Panc1 (cell line): ENCODE measurements around the gene TRAF3IP1. TPM values are rescaled to one million over a fixed set of nuclear protein-coding genes. Genes with fewer than 3 reads are reported as not detected.

Experiments
- ATAC-seq: fragments of 200-7000 bp; cut with Tn5 transposase; 2 replicates; pipeline ENCODE4 v1.9.1; 2020; ENCODE audit warnings: mild to moderate bottlenecking, moderate library complexity
- BruUV-seq: library from RNA; stranded (reverse); fragments of 400-500 nt; replicated peaks from 2 replicates; lab custom pipeline; 2021; lab: Mats Ljungman, UMichigan
- CTCF ChIA-PET: fragments of 300-600 bp; sonication (Branson Sonifier 250); formaldehyde crosslinking; loops from one replicate; lab custom pipeline; 2022; ENCODE audit warnings: antibody characterized with exemption; lab: Charles Lee
- POLR2A ChIA-PET: fragments of 300-600 bp; sonication (Branson Sonifier 250); formaldehyde crosslinking; loops from one replicate; lab custom pipeline; 2022; ENCODE audit warnings: antibody characterized with exemption; lab: Charles Lee
- DNase-seq: peaks from one replicate; pipeline ENCODE4 v3.0.0-alpha.2; 2010; ENCODE audit warnings: low read depth, low spot score
- H3K27ac ChIP-seq: 2 replicates; pipeline ENCODE4 v1.5.1; 2011; ENCODE audit warnings: mild to moderate bottlenecking, low read length, inconsistent platforms
- H3K27me3 ChIP-seq: fragments of 200-500 bp; sonication (Bioruptor generic); 2 replicates; pipeline ENCODE4 v1.6.0; 2014; ENCODE audit warnings: low read length, inconsistent platforms; ENCODE audit not compliant: control insufficient read depth, insufficient read depth
- H3K36me3 ChIP-seq: fragments of 200-500 bp; sonication (Bioruptor generic); 2 replicates; pipeline ENCODE4 v1.5.1; 2014; ENCODE audit warnings: inconsistent platforms, mild to moderate bottlenecking, low read length, moderate library complexity; ENCODE audit not compliant: control insufficient read depth, insufficient read depth
- H3K4me1 ChIP-seq: 2 replicates; pipeline ENCODE4 v1.5.1; 2011; ENCODE audit warnings: inconsistent platforms, mild to moderate bottlenecking, low read length, moderate library complexity; ENCODE audit not compliant: control insufficient read depth, insufficient read depth
- H3K4me3 ChIP-seq, 2 experiments: 2 replicates each; pipeline ENCODE4 v1.5.1; 2011 to 2012; ENCODE audit warnings: low read depth in 2 of 2, low read length in 2 of 2, mild to moderate bottlenecking in 2 of 2, inconsistent platforms in 1 of 2, moderate library complexity in 1 of 2
- H3K9me3 ChIP-seq: fragments of 200-500 bp; sonication (Bioruptor generic); 2 replicates; pipeline ENCODE4 v1.5.1; 2014; ENCODE audit warnings: low read depth, mild to moderate bottlenecking, inconsistent platforms, low read length, moderate library complexity; ENCODE audit not compliant: control insufficient read depth, insufficient read depth
- CTCF ChIP-seq: fragments of 450-650 bp; IDR thresholded peaks from 2 replicates; pipeline ENCODE4 v1.5.1; 2017; ENCODE audit warnings: mild to moderate bottlenecking
- POLR2AphosphoS5 ChIP-seq: IDR thresholded peaks from 2 replicates; pipeline ENCODE4 v1.6.1; 2012; ENCODE audit warnings: mild to moderate bottlenecking, low read depth, low read length, moderate library complexity
- REST ChIP-seq, 2 experiments: IDR thresholded peaks; 2 replicates each; pipeline ENCODE4 v1.6.1; 2011 to 2012; ENCODE audit warnings: low read depth in 2 of 2, control low read depth in 1 of 2, low read length in 1 of 2, mild to moderate bottlenecking in 1 of 2, moderate library complexity in 1 of 2; ENCODE audit not compliant: insufficient read depth in 1 of 2
- SIN3A ChIP-seq: IDR thresholded peaks from 2 replicates; pipeline ENCODE4 v1.6.1; 2012; ENCODE audit warnings: low read depth, mild to moderate bottlenecking, low read length, moderate library complexity, borderline replicate concordance; ENCODE audit not compliant: insufficient read depth
- TCF7L2 ChIP-seq: IDR thresholded peaks from 2 replicates; pipeline ENCODE4 v1.6.1; 2011; ENCODE audit warnings: mild to moderate bottlenecking, low read depth, low read length, inconsistent platforms
- in situ Hi-C: cut with HindIII; loops from 2 replicates; pipeline ENCODE4 v1.10.0; 2016; ENCODE audit warnings: low sequenced_read_pairs, low pct_unique_long_range_greater_than_20kb
- intact Hi-C: fragments of 100-400 bp; cut with micrococcal nuclease; formaldehyde crosslinking; loops from one replicate; pipeline ENCODE4 v1.10.0; 2022; ENCODE audit not compliant: unreplicated experiment
- total RNA-seq: library from RNA; stranded (reverse); gene quantifications from one replicate; pipeline ENCODE4 v1.2.1, GENCODE V29; 2021; ENCODE audit not compliant: unreplicated experiment

TRAF3IP1 gene
- total RNA-seq, 1 experiment from 2014 or later = 23.4 TPM

GRCh38 chr2:238302087-238302486 lies 18.2 kb upstream of the TRAF3IP1 start:
- H3K27ac ChIP-seq = no peak overlapping the region
- intact Hi-C loops (no loop called here), in situ Hi-C loops (no loop called here)
- no peaks in the 10 kb centered on the region for H3K27me3 ChIP-seq
- POLR2A ChIA-PET = no interaction called here
- BruUV-seq = no TSS peak
- TF ChIP-seq CTCF (no peak), TCF7L2 (no peak), POLR2AphosphoS5 (no peak), SIN3A (no peak), REST (IDR thresholded peaks at IDR 0.05; ENCODE audit: insufficient read depth in 1 of 2, low read depth in 2 of 2, low read length in 1 of 2) (no peak)
- H3K36me3 ChIP-seq = no peaks in the 10 kb centered on the region
- H3K4me1 ChIP-seq = no peaks in the 10 kb centered on the region
- CTCF ChIA-PET = no interaction called here
- no peak for ATAC-seq
- H3K9me3 ChIP-seq = no peaks in the 10 kb centered on the region
- DNase-seq = no peak
- H3K4me3 ChIP-seq = no peak overlapping the region

GRCh38 chr2:238302751-238303150 lies 17.6 kb upstream of the TRAF3IP1 start:
- no peak for TF ChIP-seq POLR2AphosphoS5
- TF ChIP-seq SIN3A = no peak
- no peak for TF ChIP-seq REST (IDR thresholded peaks at IDR 0.05; ENCODE audit: insufficient read depth in 1 of 2, low read depth in 2 of 2, low read length in 1 of 2)
- TF ChIP-seq TCF7L2 = no peak
- TF ChIP-seq CTCF = no peak

More at GRCh38 chr2:238302751-238303150, 17.6 kb upstream of the TRAF3IP1 start:
- in situ Hi-C loops = no loop called here
- POLR2A ChIA-PET = no interaction called here
- CTCF ChIA-PET = no interaction called here
- no peak overlapping the region for H3K4me3 ChIP-seq
- intact Hi-C loops = no loop called here
- H3K4me1 ChIP-seq = no peaks in the 10 kb centered on the region
- DNase-seq (no peak), ATAC-seq (no peak)
- no TSS peak for BruUV-seq
- no peaks in the 10 kb centered on the region for H3K36me3 ChIP-seq
- H3K27ac ChIP-seq = no peak overlapping the region
- no peaks in the 10 kb centered on the region for H3K9me3 ChIP-seq
- H3K27me3 ChIP-seq = no peaks in the 10 kb centered on the region
